H1 (cell line): ENCODE measurements around the gene MOB3C.

Experiments
- CHD1 ChIP-seq: IDR thresholded peaks from 2 replicates; pipeline ENCODE4 v1.6.1; 2012; ENCODE audit warnings: low read depth, low read length, improper control_type of control experiment
- CTCF ChIP-seq, 3 experiments: IDR thresholded peaks; 1 replicate in 2 of 3; 2 replicates in 1 of 3; pipeline versions ENCODE4 v1.5.1 to v1.6.1; 2011; ENCODE audit warnings: low read length in 3 of 3, mild to moderate bottlenecking in 3 of 3, inconsistent platforms in 2 of 3, low read depth in 1 of 3, moderate library complexity in 1 of 3; ENCODE audit not compliant: insufficient read depth in 1 of 3; ENCODE audit errors: control extremely low read depth in 1 of 3
- EZH2 ChIP-seq: fragments of 200-600 bp; sonication (generic); IDR thresholded peaks from 2 replicates; pipeline ENCODE4 v1.7.1; 2012; ENCODE audit warnings: low read depth, mild to moderate bottlenecking, moderate library complexity, low read length, inconsistent platforms; ENCODE audit not compliant: severe bottlenecking
- GABPA ChIP-seq: IDR thresholded peaks from 2 replicates; pipeline ENCODE4 v1.6.1; 2011; ENCODE audit warnings: mild to moderate bottlenecking, low read length, moderate library complexity, borderline replicate concordance; ENCODE audit not compliant: insufficient read depth
- HDAC6 ChIP-seq: IDR thresholded peaks from one replicate; pipeline ENCODE4 v1.7.1; 2012; ENCODE audit warnings: low read depth, mild to moderate bottlenecking, inconsistent platforms, low read length, moderate library complexity
- KDM5A ChIP-seq: fragments of 200-600 bp; IDR thresholded peaks from 2 replicates; pipeline ENCODE4 v1.7.1; 2012; ENCODE audit warnings: mild to moderate bottlenecking, low read length, inconsistent platforms, mixed read lengths
- NANOG ChIP-seq: IDR thresholded peaks from 2 replicates; pipeline ENCODE4 v1.6.1; 2011; ENCODE audit warnings: low read length, low read depth, mild to moderate bottlenecking, inconsistent platforms; ENCODE audit not compliant: insufficient read depth, poor library complexity, severe bottlenecking
- POLR2A ChIP-seq, 2 experiments: IDR thresholded peaks; 1 replicate in 1 of 2; 2 replicates in 1 of 2; pipeline ENCODE4 v1.6.1; 2011; ENCODE audit warnings: low read depth in 2 of 2, low read length in 2 of 2, mild to moderate bottlenecking in 2 of 2; ENCODE audit errors: control extremely low read depth in 1 of 2
- POLR2AphosphoS5 ChIP-seq: IDR thresholded peaks from 2 replicates; pipeline ENCODE4 v1.6.1; 2011; ENCODE audit warnings: low read depth, low read length
- RXRA ChIP-seq: IDR thresholded peaks from 2 replicates; pipeline ENCODE4 v1.6.1; 2011; ENCODE audit warnings: low read depth, mild to moderate bottlenecking, low read length, moderate library complexity; ENCODE audit not compliant: insufficient read depth
- SIN3A ChIP-seq, 2 experiments: IDR thresholded peaks in 1 of 2; conservative IDR thresholded peaks in 1 of 2; 2 replicates each; pipeline ENCODE4 v1.6.1; 2011 to 2012; ENCODE audit warnings: low read length in 2 of 2, improper control_type of control experiment in 1 of 2, low read depth in 1 of 2, mild to moderate bottlenecking in 1 of 2
- SP2 ChIP-seq: IDR thresholded peaks from 2 replicates; pipeline ENCODE4 v1.6.1; 2012; ENCODE audit warnings: mild to moderate bottlenecking, low read length, inconsistent platforms
- SP4 ChIP-seq: IDR thresholded peaks from 2 replicates; pipeline ENCODE4 v1.6.1; 2012; ENCODE audit warnings: low read length, inconsistent platforms
- YY1 ChIP-seq: IDR thresholded peaks from 2 replicates; pipeline ENCODE4 v1.6.1; 2011; ENCODE audit warnings: low read depth, mild to moderate bottlenecking, low read length

- TF ChIP-seq CTCF (IDR thresholded peaks at IDR 0.05; ENCODE audit: control extremely low read depth in 1 of 3, insufficient read depth in 1 of 3, low read depth in 1 of 3, low read length in 3 of 3), result no peak
- no peak for TF ChIP-seq SP4
- TF ChIP-seq GABPA, result no peak
- TF ChIP-seq HDAC6, result no peak
- no peak for TF ChIP-seq SP2
- no peak for TF ChIP-seq RXRA
- TF ChIP-seq KDM5A, result no peak
- no peak for TF ChIP-seq POLR2AphosphoS5
- no peak for TF ChIP-seq YY1
- TF ChIP-seq NANOG, result no peak
- TF ChIP-seq SIN3A (conservative IDR thresholded peaks at IDR 0.05 in 1 of 2, IDR thresholded peaks at IDR 0.05 in 1 of 2; ENCODE audit: low read depth in 1 of 2, low read length in 2 of 2), result no peak
- TF ChIP-seq EZH2, result no peak
- TF ChIP-seq POLR2A (IDR thresholded peaks at IDR 0.05; ENCODE audit: control extremely low read depth in 1 of 2, low read depth in 2 of 2, low read length in 2 of 2), result no peak
- no peak for TF ChIP-seq CHD1
These were observed 876 bp downstream of the MOB3C start for GRCh38 chr1:46615735-46616134.
